Kasumi-1 (cell line): ENCODE results near the gene DLL1.
A peak's percentile ranks its signal among the peaks of the same experiment; 100 is the strongest.

Source experiments
- DNase-seq, 2 experiments: peaks; one replicate each; lab custom pipeline; 2025; lab: John Stamatoyannopoulos, UW

Gene DLL1

DNA sequence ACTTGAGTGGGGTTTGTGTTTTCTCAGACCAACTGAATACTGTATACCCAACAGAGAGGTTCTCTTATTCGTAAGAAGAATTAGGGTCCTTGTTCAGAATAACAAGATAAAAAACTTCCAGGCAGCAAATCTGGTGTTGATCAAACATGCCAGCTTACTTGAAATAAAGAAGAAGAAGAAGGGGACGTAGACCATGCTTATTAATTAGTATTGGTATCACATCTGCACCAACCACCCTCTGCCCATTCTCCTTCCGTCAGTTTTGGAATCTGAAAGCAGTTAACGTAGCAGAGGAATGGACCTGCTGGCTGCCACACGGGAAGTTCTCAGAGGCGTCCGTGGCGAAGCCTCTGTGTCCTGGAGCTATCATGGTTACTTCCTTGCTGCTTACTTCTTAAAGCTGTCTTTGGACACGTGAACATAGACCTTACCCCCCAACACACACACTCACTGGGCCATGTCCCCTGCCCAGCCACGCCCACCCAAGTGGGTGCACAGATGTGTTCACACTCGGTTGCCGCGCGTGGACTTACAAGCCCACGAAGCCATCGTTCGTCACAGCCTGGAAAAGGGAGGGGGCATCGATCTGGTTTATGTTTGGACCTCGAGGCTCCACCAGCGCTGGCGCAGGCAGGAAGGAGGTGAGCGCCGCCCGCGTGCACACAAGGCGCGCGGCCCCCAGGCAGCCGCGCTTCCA, 4.1 kb upstream of the DLL1 start:
- DNase-seq = no peak

DNA sequence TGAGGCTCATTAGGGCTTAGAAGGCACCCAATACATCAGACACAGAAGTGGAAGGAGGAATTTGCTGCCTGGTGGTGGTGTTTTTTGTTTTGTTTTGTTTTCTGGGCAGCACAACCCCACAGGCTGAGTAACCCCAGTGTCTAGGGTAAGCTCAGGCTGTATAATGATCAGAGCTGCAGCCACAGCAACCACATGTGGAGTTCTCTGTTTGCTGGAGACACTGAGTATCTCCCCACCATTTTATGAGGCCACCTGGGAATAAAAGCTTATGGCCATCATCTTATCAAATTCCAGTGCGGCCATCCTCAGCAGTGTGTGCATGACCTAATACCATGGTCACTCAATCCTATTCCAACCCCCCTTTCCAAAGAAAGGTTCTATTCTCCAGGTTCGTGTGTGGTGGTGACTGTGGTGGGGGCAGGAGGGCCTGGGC, 3.4 kb upstream of the DLL1 start:
- no peak for DNase-seq

DNA sequence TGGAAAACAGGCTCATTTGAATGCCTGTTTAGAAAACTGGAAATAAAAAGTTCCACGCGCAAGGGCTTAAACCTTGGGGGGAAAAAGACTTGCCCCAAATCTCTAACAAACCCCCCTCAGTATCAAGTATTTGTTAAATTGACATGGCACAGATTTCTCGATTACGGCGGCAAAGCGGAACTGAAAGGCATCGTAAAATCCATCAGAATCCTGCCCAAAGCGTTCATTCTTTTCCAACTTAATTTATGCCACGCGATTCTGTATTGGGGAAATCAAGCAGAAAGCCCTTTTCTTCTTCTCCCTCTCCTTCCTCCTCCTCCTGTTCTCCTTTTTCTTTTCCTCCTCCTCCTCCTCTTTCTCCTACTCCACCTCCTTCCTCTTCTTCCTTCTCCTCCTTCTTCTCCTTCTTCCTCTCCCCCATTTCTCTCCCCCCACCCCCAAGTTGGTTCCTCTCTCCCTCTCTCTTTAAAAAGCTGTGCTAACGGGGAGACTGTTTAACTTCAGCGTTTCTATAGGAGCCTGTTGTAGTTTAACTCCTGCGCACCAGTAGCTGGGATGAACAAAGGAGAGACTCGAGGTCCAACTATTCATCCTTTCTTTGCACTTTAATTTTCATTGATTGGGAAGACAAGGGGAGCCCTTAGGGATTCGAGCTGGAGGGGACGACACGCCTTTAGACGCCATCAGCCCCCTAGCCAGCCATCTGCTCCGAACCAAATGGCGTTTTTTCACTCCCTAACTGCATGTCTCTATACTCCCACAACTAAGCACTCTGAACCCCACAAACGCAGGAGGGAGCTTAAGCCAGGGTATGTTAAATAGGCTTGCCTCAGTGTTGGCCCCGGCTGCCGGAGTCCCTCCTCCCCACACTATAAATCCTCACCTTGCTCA, 2.7 kb upstream of the DLL1 start:
- no peak for DNase-seq

DNA sequence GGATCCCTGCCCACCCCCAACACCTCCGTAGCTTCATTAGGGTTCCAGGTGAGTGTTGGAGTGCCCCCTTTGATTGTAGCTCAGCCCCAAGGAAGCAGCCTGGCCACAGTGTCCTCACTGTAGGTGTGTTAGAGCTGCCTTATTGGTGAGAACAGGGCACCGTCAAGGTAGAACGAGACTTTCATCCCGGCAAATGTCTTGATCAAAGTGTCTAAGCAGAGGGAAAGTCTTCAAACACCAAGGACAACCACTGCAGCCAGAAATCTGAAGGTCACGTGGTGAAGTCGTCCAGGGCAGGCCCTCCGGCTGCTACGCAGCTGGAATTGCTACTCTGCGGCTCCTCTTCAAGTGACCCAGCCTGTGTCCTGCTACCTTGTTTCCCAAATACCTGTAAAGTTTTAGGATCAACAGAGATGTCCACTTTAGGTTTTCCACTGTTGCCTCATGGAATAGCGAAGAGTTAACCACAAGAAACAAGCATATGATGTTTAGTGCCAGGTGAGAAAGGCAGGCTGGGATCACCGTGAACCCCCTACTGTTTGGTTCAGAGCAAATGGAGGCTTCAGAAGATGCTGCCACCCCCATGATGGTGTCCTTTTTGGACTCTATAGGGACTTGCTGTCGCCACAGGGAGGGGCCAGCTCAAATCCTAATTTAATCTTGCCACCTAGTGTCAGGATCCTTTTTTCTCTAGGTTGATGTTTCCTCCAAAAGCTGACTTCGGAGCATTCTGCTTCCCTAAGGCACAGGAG, 1.7 kb upstream of the DLL1 start:
- DNase-seq = peak; percentile 14 to 21

DNA sequence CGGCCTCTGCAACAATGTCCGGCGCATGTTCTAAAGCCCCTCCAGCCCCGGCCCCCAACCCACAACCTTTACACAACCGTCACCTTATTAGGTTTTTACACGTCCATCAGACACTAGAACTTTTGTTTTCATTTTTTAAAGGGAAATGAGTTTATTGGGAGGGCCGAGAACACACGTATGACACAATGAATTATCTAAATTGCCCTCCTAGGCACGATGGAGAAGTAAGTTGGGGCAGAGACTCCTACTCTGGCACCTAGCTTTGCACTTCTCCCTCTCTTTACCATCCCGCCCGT, 1.2 kb upstream of the DLL1 start:
- DNase-seq = no peak

GRCh38 chr6:170291271-170292110, 613 bp upstream of the DLL1 start:
- peak; percentile 56 to 60 for DNase-seq

DNA sequence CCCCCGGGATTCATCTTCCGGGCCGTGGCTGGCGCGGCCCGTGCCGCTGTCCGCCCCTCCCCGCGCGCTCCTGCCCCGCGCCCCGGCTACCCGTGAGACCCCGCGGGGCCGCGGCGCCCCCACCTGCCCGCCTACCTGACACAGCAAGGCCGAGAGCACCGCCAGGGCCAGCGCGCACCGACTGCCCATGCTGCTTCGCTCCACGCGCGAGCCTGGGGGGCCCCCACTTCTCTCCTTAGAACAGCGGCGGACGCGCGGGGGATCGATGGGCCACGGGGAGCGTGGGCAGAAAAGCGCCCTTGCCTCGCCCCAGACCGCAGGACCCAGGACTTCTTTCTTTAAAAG, 955 bp downstream of the DLL1 start:
- DNase-seq = no peak

- no peak for DNase-seq
Observed at GRCh38 chr6:170289180-170289931, 1.5 kb downstream of the DLL1 start.

- no peak for DNase-seq
Observed at GRCh38 chr6:170288852-170289179, 2.1 kb downstream of the DLL1 start.

DNA sequence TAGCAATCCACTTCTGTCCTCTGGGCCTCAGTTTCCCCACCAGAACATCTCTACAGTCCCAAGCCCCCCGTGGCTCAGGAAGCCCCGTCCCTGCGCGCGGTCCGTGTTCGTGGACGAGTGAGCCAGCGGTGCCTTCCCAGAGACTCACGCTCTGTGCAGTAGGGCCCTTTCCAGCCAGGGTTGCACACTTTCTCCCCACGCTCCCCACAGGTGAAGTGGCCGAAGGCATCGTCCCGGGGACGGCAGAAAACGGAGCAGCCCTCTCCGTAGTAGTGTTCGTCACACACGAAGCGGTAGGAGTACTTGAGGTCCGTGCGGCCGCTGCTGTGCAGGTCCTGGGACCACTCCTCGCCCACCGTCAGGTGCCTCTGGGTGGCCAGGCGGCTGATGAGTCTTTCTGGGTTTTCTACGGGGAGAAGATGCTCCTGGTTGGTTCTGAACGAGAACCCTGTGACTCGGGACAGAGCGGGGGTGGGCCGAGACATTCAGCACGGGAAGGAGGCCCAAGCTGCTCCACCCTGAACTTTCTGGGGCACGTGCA, 2.7 kb downstream of the DLL1 start:
- no peak for DNase-seq

GRCh38 chr6:170287371-170287876, 3.5 kb downstream of the DLL1 start:
- DNase-seq = no peak

GRCh38 chr6:170286934-170287265, 4.0 kb downstream of the DLL1 start:
- no peak for DNase-seq

DNA sequence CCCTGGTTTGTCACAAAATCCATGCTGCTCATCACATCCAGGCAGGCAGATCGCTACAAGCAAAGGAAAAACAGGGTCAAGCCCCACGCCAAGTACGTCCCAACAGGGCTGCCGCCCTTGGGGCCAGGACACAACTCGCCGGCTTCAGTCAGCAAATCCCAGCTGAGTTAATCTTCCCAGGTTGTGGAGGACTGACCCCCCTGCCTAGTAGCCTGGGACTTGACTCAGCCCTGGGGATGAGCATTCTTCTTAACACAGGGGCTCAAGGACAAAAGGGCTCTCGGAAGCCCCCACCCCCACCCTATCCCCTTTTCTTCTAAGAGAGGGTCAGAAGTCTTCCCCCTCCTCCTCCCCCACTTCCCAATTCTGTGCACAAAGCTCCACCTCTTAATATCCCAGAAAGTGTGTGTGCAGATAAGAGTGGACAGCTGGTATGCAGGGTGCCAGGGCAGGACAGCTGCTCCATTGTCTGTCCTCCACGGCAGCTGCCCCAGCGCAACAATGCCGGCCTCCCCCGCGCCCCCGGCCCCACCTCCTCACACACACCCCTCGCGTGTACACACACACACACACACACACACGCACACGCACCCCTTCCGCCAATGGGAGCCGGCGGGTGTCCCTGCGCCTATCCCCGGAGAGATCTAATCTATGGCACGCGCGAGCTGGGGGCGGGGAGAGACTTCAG, 4.5 kb downstream of the DLL1 start:
- no peak for DNase-seq

- DNase-seq = no peak
Observed at GRCh38 chr6:170285482-170285881, 5.4 kb downstream of the DLL1 start.

DNA sequence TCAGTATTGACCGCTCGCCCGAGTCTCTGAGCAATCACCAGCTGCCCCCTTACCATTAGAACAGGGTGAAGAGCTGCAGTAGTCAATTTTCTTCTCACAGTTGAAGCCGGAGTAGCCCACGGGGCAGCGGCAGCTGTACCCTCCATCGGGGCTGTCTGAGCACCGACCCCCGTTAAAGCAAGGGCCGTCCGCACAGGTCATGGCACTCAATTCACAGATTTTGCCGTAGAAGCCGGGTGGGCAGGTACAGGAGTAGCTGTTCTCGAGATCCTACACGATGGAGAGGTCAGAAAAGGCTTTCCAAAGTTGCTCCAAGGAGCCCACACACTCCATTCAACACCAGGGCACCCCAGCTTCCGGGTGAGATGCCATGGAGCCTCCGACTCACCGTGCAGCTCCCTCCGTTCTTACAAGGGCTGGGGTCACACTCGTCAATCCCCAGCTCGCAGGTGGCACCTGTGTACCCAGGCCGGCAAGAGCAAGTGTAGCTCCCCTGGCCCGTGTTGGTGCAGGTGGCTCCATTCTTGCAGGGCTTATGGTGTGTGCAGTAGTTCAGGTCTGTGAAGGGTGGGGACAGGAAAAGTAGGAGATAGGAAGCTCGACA, 5.9 kb downstream of the DLL1 start:
- DNase-seq = no peak

GRCh38 chr6:170284126-170284773, 6.6 kb downstream of the DLL1 start:
- no peak for DNase-seq

DNA sequence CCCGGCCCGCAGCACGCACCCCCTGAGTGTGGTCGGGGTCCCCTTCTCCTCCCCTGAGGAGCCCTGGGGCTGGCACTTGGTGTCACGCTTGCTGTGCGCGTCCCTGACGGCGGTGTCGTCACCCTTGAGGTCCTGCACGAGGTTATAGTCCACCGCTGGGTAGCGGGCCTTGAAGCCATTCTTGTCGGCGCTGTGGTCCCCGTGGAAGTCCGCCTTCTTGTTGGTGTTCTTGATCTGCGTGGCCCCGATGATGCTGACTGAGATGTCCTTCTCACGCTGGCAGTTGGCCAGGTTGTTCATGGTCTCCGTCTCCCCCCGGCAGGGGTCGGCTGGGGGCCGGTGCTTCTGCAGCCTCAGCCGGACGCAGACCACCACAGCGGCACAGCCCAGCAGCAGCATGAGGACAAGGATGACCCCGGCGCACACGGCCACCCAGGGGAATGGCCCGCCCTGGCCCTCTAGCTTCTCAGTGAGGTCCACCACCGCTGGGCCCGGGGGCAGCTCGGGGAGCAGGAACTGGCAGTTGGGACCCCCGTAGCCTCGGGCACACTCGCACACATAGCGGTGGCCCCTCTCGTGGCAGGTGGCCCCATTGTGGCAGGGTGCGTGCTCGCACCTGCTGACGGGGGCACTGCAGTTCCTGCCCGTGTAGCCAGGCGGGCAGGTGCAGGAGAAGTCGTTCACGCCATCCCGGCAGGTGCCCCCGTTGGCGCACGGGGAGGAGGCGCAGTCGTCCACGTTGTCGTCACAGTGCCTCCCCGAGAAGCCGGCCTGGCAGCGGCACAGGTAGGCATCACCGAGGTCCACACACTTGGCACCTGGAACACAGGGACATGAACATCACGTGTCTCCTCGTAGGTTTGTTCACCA, 7.4 kb downstream of the DLL1 start:
- DNase-seq = no peak

GRCh38 chr6:170282512-170283158, 8.2 kb downstream of the DLL1 start:
- no peak for DNase-seq
